HG03521 (cell line): Measurements from ENCODE around the gene PSMD1.

Experiments used
- ATAC-seq: cut with Tn5 transposase; IDR thresholded peaks from one replicate; pipeline ENCODE4 v1.9.1; 2021; ENCODE audit warnings: mild to moderate bottlenecking, moderate library complexity; ENCODE audit not compliant: unreplicated experiment

PSMD1 gene

DNA sequence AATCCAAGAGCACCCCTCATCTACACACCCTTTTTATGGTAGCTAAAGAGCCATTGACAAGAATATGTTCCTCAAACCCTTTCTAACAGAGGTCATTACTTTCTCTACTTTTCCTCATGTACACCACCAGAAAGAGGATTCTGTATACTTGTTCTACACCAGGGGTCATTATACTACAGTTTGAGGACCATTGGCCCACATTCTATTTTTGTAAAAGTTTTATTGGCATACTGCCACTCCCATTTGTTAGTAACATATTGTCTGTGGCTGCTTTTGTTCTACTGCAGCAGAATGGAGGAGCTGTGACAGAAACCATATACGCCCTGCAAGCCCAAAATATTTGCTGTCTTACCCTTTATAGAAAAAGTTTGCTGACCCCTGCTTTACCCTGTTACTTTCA lies 53.9 kb downstream of the PSMD1 start:
- ATAC-seq, result no peak

DNA sequence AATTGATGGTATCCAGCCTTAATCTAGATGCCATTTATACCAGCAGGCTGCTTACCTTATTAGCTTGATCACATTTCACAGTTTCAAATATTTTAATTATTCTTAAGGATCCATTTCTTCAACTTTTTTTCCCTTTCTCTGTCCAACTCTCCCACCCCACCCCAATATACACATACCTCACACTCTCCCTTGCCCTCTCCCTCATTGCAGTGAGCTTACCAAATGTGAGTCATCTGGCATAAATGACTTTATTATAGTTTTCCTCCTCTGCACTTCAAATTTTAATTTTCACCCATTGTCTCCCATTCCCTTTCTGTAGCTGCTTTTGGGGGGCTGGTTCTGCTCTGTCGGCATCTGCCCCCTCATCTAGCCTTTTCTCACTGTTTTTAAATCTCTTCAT lies 55.3 kb downstream of the PSMD1 start:
- ATAC-seq, result no peak

DNA sequence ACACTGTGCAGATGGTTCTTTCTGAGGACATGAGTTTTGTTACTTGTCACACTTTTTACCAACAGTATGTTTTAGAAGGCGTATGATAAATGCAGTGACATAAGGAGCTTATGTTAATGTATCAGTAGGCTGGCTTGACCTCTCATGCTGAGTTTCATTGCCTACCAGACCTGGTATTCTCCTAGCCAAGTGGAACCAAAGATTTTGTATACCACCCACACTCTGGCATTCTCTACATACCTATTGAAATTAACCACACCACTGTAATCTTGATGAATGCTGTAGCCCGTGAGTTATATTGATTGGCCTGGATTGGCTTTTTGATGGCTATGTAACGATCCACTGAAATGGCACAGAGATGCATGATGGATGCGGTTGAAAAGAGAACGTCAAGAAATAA lies 56.8 kb downstream of the PSMD1 start:
- no peak for ATAC-seq

DNA sequence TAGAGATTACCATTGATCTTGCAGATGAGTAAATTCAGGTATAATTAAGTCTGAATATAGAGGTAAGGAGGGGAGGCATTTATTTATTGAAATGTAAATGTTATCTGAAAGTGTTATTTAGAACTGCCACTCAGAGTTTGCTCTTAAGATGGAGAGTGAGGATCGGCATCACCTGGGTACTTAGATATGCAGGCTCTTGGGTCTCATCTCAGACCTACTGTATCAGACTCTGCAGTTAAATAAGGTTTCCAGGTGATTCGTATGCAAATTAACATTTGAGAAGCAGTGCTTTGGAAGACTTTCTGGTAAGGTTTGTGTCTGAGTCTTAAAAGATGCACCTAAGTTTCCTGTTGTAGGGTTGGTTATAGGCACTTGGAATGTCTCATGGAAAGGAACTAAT lies 59.0 kb downstream of the PSMD1 start:
- no peak for ATAC-seq

DNA sequence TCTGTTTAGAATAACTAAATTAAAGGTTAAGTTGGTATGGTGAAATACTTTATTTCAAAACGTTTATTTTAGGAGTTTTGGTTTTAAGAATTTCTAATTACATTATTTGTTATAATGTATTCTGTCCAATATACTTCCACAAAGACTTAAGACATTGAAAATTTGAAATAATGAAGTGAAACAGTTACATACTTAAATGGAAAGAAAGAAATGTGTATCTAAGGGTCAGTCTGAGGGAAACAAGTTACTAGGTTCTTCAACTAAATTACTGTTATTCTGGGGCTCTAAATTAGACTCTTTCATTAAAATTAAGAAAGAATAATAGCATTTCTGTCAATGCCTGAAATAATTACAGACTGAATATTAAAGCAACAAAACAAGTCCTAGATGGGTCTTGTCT lies 60.5 kb downstream of the PSMD1 start:
- ATAC-seq, result no peak

DNA sequence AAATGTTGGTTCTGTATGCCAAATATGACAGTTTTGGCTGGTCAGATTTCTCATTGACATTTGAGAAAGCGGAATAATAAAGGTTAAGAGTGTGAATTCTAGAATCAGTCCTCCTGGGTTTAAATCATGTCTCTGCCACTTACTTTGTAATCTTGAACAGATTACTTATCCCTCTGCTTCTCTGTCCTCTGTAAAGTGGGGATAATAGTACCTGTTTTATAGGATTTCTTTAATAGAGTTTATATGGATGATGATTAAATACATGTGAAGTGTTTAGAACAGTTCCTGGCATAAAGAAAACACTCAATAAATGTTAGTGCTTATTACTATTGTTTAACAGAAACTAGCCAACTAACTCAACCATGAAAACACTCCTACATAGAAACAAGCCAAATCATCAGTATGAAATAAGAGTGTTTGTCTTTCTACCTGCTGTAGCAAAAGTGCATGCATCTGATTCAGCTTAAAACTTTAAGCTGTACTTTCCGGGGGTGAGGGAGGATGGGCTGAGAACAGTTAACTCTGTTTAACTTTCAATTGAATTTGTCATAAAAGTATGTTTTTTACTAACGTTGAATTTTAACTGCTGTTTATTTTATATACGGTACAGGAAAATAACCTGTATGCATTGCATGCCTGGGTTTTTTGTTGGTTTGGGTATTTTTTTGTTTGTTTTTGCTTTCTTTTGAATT lies 61.4 kb downstream of the PSMD1 start:
- no peak for ATAC-seq

DNA sequence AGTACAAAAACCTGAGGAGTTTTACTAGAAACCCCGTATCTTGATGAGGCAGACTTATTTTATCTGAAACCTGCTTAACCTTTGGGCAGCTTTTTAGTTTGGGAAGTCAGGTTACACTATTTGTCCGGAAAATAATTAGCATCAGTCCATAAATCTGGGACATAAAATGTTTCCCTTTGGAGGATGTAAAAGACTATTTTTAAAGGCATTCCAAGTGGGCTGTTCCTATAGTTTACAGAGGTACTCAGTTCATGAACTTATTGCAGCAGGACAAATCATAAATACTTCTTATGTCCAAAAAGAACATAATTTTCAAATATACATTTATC lies 61.9 kb downstream of the PSMD1 start:
- no peak for ATAC-seq

DNA sequence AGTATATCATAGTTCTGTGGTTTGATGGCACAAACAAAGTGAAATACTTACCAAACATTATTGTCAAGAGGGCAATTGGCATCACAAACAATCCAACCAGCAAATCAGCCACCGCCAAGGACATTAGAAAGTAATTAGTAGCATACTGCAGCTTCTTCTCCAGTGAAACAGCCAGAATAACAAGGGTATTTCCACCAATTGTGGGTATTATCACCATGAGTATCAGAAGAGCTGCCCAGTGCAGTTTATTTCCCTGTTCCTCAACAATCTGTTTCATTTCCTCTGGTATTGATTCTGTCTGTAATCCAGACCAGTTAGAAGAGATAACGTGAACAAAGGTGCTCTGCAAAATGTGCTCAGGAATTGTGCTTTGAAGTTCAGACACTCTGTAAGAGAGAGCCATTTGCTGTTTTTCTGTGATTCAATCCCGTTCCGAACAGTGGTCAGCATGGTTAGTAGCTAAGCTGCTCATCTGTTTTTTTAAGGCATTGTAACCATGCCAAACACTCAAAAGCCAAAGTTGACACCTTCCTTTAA lies 66.8 kb downstream of the PSMD1 start:
- ATAC-seq, result no peak

DNA sequence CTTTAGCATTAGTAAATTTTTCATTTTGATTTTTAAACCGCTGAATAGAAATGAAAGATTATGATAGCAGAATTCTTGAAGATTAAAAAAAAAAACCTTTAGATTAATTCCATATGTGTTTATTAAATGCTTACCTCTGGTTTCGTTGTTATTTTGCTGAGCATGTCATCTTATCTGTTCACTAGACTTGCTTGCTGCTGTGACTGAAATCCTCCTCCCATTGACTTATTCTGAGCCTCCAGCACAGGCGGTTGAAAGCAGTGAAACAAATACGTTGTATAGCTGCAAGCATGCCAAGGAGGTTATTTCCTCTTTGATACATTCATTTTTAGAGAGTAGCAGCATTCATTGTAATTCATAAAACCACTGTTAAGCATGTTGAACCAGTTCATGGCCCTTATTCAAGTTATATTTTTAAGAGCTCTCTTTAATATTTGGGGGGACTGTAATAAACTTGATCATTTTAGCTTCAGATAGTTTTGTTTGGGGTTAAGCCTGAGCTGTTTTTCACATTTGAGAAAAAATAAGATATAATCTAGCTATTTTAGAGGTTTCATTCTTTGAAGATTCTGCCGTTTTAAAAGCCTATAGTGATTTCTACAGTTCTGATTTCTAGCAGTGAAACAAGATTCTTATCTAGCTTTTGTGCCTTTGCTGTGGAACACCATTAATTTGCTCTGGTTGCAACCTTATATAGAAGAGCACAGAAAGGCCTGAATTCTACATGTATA lies 68.3 kb downstream of the PSMD1 start, which contains the start of gene HTR2B:
Gene HTR2B (minus strand): TSS at position 205 of the 731 bp plus-strand sequence. CDS start 1,278 bp downstream, outside the sequence.
- no peak for ATAC-seq

DNA sequence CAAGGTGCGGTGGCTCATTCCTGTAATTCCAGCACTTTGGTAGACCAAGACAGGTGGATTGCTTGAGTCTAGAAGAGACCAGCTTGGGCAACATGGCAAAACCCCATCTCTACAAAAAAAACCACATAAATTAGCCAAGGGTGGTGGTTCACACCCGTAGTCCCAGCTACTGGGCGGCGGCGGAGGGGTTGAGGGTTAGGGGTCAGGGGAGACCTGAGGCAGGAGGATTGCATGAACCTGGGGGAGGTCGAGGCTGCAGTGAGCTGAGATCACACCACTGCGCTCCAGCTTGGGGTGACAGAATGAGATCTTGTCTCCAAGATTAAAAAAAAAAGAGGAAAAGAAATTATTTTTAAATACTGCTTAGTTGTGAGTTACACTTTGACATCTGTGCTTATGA lies 69.5 kb downstream of the PSMD1 start:
- ATAC-seq, result no peak

DNA sequence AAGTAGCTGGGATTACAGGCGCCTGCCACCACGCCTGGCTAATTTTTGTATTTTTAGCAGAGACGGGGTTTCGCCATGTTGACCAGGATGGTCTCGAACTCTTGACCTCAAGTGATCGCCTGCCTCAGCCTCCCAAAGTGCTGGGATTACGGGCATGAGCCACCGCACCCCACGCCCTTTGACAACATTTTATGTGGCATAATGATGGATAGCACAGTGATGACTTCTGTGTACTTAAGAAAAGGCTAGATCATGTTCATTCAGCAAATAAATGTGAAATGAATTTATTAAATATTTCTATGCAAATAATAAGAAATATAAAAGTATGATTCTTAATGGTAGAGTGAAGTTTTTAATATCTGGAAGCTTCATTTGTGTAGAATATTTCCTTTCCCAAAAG lies 70.8 kb downstream of the PSMD1 start:
- no peak for ATAC-seq

DNA sequence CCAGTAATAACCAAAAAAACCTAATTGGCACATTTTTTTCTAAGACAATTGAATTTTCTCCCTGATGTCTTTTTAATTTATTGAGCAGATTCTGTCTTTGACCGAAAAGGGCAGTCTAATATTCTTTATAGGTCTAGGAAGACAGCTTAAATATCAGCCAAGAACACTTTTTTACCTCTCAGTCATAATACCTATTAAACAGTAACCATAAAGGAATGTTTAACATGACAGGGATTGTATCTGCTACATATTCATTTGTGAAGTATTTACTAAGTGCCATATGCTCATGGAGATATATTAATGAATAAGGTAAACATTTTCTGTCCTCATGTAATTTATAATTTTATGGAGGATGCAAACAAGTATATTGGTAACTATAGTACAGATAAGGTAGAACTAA lies 71.3 kb downstream of the PSMD1 start:
- no peak for ATAC-seq

DNA sequence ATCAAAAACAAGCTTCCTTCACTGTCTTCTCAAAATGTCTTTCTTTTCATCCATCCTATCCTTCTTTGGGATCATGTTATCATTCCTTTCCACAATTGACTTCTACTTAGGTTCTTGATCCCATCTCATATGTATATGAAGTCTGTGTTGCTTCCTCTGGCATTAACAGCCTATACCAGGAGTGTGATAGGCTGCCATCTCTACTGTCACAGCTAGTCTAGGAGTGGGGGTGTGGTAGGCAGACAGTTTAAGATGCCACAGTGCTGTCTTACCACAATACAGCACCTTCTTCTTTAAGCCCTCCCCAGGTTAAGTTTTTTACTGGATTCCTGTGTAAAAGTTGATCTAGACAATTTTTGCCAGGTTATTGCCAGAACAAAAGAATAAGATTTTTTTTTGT lies 71.9 kb downstream of the PSMD1 start:
- ATAC-seq, result no peak

DNA sequence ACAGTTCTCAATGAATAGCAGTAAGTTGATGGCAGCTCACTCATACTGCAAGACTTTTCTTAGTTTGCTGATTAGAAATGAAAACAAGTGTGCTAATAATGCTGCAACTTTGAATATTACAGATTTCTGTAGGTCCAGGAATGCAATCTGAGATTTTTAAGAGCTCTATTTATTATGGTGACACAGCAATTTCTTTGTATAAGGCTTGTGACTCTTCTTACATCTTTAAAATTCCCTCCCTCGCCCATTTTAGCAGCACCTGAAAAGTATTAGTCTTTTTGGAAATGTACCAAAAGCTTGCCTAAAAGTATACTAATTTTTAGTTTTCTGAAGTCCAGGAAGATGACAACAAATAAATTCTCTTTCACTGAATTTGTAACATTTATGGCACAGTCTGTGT lies 72.5 kb downstream of the PSMD1 start:
- ATAC-seq, result no peak

DNA sequence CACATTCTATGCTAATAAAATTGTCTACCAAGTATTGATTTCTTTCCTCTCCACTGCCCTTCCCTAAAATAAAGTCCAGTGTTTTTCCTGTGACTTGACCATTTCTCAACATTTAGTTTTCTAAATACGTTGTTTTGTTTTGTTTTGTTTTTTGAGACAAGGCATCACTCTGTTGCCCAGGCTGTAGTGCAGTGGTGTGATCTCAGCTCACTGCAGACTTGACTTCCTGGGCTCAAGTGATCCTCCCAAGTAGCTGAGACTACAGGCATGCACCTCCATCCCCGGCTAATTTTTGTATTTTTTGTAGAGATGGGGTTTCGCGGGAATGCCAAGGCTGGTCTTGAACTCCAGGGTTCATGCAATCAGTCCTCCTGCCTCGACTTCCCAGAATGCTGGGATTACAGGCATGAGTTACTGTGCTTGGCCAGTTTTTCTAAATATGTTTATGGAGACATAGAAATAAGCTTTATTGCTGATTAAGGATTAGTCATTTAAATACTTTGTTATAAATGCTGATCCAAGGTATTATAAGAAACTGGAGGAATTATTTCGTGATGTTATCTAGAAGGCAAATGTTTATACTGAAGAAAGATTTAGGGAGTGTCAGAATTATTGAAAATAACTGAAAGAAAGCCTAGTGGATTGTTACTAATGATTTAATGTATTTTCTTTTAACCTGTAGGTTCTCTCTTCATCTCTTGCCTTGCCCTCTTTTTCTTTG lies 73.8 kb downstream of the PSMD1 start:
- no peak for ATAC-seq

DNA sequence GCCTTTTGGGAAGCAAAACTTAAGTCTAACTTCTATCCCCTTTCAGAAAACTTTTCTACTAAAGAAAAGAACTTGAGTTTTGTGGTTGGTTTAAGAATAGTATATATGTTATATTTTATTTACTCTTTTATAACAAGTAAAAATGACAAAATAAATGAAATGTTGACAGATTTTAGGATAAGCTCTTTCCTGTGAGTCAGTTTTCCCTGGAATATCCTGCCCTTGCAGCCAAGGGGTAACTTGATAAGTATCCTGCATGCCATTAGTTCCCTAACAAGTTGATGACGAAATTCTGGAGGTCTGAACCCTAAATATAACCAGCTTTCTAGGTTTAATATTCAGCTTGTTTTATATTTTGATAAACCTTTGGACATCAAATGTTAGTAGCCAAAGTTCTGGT lies 75.5 kb downstream of the PSMD1 start:
- ATAC-seq, result no peak

DNA sequence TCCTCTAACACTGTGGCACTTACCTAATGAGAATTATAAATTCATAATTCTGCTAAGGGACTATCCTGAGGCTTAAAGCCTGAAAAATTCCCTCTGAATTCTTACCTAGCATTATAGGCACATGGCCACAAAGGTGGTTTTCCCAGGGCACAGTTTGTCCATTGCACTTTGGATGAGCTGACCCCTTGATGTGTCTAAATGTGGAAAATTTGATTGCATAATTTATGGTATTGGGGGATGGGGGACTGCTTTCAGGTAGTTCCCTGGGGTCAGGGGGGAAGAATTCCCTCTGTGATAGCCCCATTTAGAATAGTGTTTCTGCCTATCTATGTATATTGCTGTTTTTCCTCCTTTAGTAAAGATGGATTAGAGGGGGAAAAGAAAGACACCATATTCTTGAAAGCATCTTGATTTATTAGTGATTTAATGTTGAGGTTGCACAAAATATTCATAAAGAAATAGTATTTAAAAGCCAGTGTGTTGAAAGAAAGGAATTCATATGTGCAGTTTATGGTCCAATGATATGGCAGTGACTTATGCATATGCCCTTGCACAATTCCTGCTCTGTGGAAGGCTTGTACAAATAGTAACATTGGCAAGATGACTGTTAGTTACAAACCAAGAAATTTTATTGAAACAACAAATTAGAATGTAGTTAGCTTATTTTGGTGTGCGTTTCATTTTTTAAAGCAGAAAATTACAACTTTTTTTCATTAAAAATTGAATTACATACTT lies 76.9 kb downstream of the PSMD1 start:
- ATAC-seq, result no peak

DNA sequence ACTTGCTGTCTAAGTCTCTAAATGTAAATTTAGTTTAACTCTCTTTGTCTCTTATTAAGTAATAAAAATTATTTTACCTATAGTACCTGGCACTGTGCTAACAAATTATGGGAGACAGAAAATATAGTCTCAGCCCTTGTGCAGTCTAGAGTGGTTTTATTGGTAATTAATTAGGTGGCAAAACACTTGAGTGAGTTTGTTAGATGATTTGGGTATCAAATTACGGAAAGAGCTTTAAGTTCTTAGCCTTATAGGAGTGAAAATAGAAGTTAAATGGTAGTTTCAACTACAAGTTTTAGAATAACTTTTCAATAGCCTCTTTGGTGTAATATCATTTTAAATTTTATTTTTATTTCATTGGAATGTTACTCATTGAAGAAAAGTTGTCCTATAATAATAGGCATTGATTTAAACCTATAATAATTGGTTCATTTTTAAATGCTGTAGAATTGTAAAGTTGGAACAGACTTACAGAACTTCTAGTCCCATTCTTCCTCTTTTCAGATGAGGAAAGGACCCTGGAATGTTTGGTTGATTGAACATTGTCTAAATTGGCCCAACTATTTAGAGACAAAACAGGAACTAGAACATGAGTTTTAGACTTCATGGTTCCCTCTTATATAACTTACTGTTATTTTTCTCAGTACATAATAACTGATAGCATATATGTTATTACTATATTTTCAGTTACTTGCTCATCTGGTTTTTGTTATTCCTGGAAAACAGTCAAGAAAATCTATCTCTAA lies 78.4 kb downstream of the PSMD1 start:
- no peak for ATAC-seq

DNA sequence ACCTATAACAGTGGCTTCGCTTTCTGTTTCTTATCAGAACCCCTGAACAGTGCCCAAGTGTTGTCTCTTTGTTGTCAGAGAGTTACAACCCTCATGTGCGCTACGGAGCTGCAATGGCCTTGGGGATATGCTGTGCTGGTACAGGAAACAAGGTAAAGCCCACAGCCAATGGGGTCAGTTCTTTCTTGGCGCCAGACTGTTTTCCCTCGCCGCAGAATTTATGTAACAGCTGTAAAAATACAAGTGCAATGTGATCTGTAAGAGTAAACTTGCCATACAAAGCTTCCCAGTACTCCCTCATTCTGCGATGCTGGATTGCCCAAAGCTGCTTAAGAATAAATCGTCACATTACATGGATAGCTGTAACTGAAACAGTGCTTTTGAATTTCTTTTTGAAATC lies 82.0 kb downstream of the PSMD1 start:
- no peak for ATAC-seq

DNA sequence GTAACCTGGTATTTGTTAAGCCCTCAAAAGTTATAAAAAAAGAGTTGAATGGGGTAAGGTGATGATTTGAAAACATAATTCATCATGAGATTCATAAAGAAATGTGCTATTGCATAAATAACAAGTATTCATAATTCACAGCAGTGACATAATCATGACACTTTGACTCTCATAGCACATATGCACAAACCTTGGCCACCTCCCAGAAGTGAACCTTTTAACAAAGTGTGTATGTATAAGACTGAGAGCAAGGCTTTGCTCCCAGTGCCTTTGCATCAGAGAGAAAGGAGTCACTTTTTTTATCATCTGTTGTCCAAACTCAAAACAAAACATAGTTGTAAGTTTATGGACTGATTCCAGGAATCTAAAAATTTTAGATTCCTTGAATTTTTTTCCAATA lies 83.1 kb downstream of the PSMD1 start:
- ATAC-seq, result no peak
